Keratinocyte (primary cell): ENCODE measurements around the gene MGAT2. TPM values are rescaled to one million over a fixed set of nuclear protein-coding genes. Genes with fewer than 3 reads are reported as not detected.

ENCODE experiments used
- DNase-seq: peaks from one replicate; pipeline ENCODE4 v3.0.0-alpha.2; 2011; ENCODE audit warnings: low read depth, missing footprints, low spot score
- FAIRE-seq: peaks from 2 replicates; lab custom pipeline; 2011; peaks lifted over from hg19 to GRCh38; lab: Jason Lieb, UNC
- H2AFZ ChIP-seq: 2 replicates; pipeline ENCODE4 v1.6.0; 2012; ENCODE audit warnings: low read length, control low read depth, inconsistent platforms; ENCODE audit not compliant: control insufficient read depth
- H3K27ac ChIP-seq: 2 replicates; pipeline ENCODE4 v1.5.1; 2011; ENCODE audit warnings: low read length; ENCODE audit not compliant: control insufficient read depth, insufficient read depth
- H3K27me3 ChIP-seq: 3 replicates; pipeline ENCODE4 v1.6.0; 2011; ENCODE audit warnings: low read length; ENCODE audit not compliant: control insufficient read depth, insufficient read depth; ENCODE audit errors: extremely low read depth
- H3K36me3 ChIP-seq, 2 experiments: 2 replicates in 1 of 2; 3 replicates in 1 of 2; pipeline ENCODE4 v1.5.1; 2011; ENCODE audit warnings: low read length in 2 of 2, mild to moderate bottlenecking in 1 of 2; ENCODE audit not compliant: control insufficient read depth in 2 of 2, insufficient read depth in 2 of 2; ENCODE audit errors: extremely low read depth in 1 of 2
- H3K4me1 ChIP-seq: 3 replicates; pipeline ENCODE4 v1.5.1; 2011; ENCODE audit warnings: low read length; ENCODE audit not compliant: control insufficient read depth, insufficient read depth; ENCODE audit errors: extremely low read depth
- H3K4me2 ChIP-seq: 3 replicates; pipeline ENCODE4 v1.6.0; 2011; ENCODE audit warnings: low read depth, low read length; ENCODE audit not compliant: control insufficient read depth, insufficient read depth; ENCODE audit errors: extremely low read depth
- H3K4me3 ChIP-seq, 3 experiments: fragments of 200-600 bp in 1 of 3; sonication (generic) in 1 of 3; 2 replicates in 2 of 3; 3 replicates in 1 of 3; pipeline ENCODE4 v1.5.1; 2011 to 2016; ENCODE audit warnings: low read length in 3 of 3, mild to moderate bottlenecking in 3 of 3, control low read depth in 2 of 3, inconsistent platforms in 1 of 3, low read depth in 1 of 3, mixed read lengths in 1 of 3, mixed run types in 1 of 3, moderate library complexity in 1 of 3; ENCODE audit not compliant: control insufficient read depth in 2 of 3, insufficient read depth in 2 of 3; ENCODE audit errors: extremely low read depth in 1 of 3
- H3K79me2 ChIP-seq: 2 replicates; pipeline ENCODE4 v1.6.0; 2012; ENCODE audit warnings: low read length; ENCODE audit not compliant: control insufficient read depth, insufficient read depth
- H3K9ac ChIP-seq: 3 replicates; pipeline ENCODE4 v1.6.0; 2011; ENCODE audit warnings: low read length; ENCODE audit not compliant: control insufficient read depth, insufficient read depth; ENCODE audit errors: extremely low read depth
- H3K9me1 ChIP-seq: 3 replicates; pipeline ENCODE4 v1.6.0; 2011; ENCODE audit warnings: low read length; ENCODE audit not compliant: control insufficient read depth, insufficient read depth; ENCODE audit errors: extremely low read depth
- H3K9me3 ChIP-seq: 2 replicates; pipeline ENCODE4 v1.5.1; 2012; ENCODE audit warnings: low read depth, low read length; ENCODE audit not compliant: control insufficient read depth
- H4K20me1 ChIP-seq: 3 replicates; pipeline ENCODE4 v1.6.0; 2011; ENCODE audit warnings: low read length; ENCODE audit not compliant: control insufficient read depth, insufficient read depth; ENCODE audit errors: extremely low read depth
- EZH2 ChIP-seq: IDR thresholded peaks from one replicate; pipeline ENCODE4 v1.6.1; 2012; ENCODE audit warnings: inconsistent platforms, mild to moderate bottlenecking, low read length, moderate library complexity
- dilution Hi-C: fragments of 300-500 bp; cut with MboI; formaldehyde crosslinking; loops from one replicate; pipeline ENCODE4 v1.7.0; 2020; ENCODE audit warnings: low sequenced_read_pairs; ENCODE audit not compliant: extremely low pct_ligation_motif_present
- polyA minus RNA-seq, 3 experiments: library from RNA; depleted of rRNA, polyadenylated mRNA; stranded (reverse); fragments of >200 nt; gene quantifications; 1 replicate in 1 of 3; 2 replicates in 1 of 3; 3 replicates in 1 of 3; pipeline ENCODE4 v1.2.3, GENCODE V29; 2011
- polyA plus RNA-seq, 5 experiments: library from polyadenylated mRNA; depleted of rRNA in 3 of 5; stranded (reverse) in 3 of 5; stranded (forward) in 1 of 5; unstranded in 1 of 5; fragments of >200 nt; gene quantifications; 1 replicate in 1 of 5; 2 replicates in 3 of 5; 3 replicates in 1 of 5; pipeline versions ENCODE4 v1.2.1 to v1.2.3, GENCODE V29; 2011 to 2012; ENCODE audit warnings: missing spikeins in 2 of 5, low read depth in 1 of 5, low replicate concordance in 1 of 5
- TF ChIP-seq, protein P1 (sequence below), 3 experiments: IDR thresholded peaks in 1 of 3; conservative IDR thresholded peaks in 1 of 3; optimal IDR thresholded peaks in 1 of 3; 2 replicates in 2 of 3; 3 replicates in 1 of 3; pipeline versions ENCODE3 to v1.5.1; 2011; ENCODE audit warnings: low read length in 3 of 3, mild to moderate bottlenecking in 3 of 3, moderate library complexity in 2 of 3, control low read depth in 1 of 3, inconsistent platforms in 1 of 3; ENCODE audit not compliant: insufficient read depth in 2 of 3; ENCODE audit errors: extremely low read depth in 1 of 3

MGAT2 gene
- 20.7 to 27.9 TPM (median 24.0 TPM) in 3 replicates for polyA plus RNA-seq
- 5.4 TPM for polyA plus RNA-seq (2011; ENCODE audit: low read depth)
- 16.4 and 24.0 TPM in 2 replicates for polyA plus RNA-seq (2011; cell fraction: cytosol; rRNA removed)
- polyA plus RNA-seq (2011; cell fraction: nucleus; rRNA removed) = 22.6 and 25.3 TPM in 2 replicates
- polyA plus RNA-seq (2012; ENCODE audit: low replicate concordance) = 6.4 and 26.0 TPM in 2 replicates
- polyA minus RNA-seq = 6.5 to 20.8 TPM (median 17.6 TPM) in 3 replicates
- polyA minus RNA-seq (2011; cell fraction: cytosol; rRNA and poly(A)+ RNA removed) = 27.8 TPM
- 18.5 and 23.4 TPM in 2 replicates for polyA minus RNA-seq (2011; cell fraction: nucleus; rRNA and poly(A)+ RNA removed)

DNA sequence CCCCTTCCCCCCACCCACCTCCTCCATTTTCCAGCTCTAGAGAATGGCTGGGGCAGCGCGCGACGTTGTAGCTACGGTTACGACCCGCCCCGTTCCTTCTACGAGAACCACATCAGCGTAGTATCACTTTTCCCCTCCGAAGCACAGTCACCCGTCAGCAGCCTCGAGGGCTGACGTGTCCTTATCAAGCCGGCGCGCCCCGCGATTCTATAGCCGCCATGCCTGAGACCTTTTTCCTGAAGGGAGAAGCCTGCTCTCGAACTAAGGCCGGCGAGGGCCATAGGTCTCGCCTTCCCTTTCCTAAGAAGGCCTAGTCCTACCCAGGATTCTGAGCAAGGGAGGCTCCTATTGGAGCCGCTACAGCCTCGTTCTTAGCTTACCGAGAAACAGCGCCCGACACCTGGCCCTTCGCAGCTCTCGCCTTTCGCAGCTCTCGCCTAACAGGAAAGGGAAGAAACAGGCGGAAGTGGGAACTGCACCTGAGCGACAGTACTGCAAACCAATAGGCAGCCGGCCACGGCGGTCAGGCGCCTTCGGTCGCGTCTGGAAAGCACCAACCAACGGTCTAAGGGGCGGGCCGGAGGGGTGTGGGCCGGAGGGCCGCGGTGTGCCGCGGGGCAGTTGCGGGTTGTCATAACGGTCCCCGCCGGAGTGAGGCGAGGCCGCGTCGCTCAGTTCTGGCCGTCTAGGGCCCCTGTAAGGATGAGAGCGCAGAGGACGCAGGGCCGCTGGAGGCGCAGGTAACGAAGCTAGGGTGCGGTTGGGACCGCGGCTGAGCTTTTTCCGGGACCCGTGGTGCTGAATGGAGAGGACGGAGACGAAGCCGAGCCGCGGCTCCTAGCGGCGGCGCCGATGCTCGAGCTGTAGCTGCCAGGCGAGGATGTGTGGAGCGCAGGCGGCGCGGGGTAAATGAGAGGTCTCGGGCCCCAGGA is at the start of gene MGAT2, which contains the start of gene RPL36AL:
MGAT2 (plus strand) TSS at position 618 of the 932 bp plus-strand sequence. CDS start 470 bp downstream, outside the sequence.
RPL36AL (minus strand) TSS at position 445 of the 932 bp plus-strand sequence. CDS start 1,522 bp downstream, outside the sequence.
- Histone ChIP-seq H3K4me3 (peak within 1 kb of the TSS; percentile 77 to 100 (median 100)), H3K27me3 (no peaks in the 10 kb centered on the region), H2AFZ (peak within 1 kb of the TSS; percentile 83), H4K20me1 (peaks cover 7% of the 10 kb centered on the region), H3K4me2 (peak within 1 kb of the TSS; percentile 100), H3K9me1 (no peaks in the 10 kb centered on the region), H3K27ac (peak within 1 kb of the TSS; percentile 99), H3K4me1 (peaks cover 50% of the 10 kb centered on the region), H3K36me3 (peaks cover 2 to 9% of the 10 kb centered on the region in 2 experiments), H3K9me3 (no peaks in the 10 kb centered on the region), H3K79me2 (peaks cover 58% of the 10 kb centered on the region), H3K9ac (peak within 1 kb of the TSS; percentile 100)
- dilution Hi-C loops = no loop called here
- DNase-seq = peak; percentile 71
- FAIRE-seq = peak; percentile 26
- TF ChIP-seq EZH2 = no peak
- TF ChIP-seq, protein P1, sequence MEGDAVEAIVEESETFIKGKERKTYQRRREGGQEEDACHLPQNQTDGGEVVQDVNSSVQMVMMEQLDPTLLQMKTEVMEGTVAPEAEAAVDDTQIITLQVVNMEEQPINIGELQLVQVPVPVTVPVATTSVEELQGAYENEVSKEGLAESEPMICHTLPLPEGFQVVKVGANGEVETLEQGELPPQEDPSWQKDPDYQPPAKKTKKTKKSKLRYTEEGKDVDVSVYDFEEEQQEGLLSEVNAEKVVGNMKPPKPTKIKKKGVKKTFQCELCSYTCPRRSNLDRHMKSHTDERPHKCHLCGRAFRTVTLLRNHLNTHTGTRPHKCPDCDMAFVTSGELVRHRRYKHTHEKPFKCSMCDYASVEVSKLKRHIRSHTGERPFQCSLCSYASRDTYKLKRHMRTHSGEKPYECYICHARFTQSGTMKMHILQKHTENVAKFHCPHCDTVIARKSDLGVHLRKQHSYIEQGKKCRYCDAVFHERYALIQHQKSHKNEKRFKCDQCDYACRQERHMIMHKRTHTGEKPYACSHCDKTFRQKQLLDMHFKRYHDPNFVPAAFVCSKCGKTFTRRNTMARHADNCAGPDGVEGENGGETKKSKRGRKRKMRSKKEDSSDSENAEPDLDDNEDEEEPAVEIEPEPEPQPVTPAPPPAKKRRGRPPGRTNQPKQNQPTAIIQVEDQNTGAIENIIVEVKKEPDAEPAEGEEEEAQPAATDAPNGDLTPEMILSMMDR (optimal IDR thresholded peaks at IDR 0.05 in 1 of 3, IDR thresholded peaks at IDR 0.05 in 1 of 3, conservative IDR thresholded peaks at IDR 0.05 in 1 of 3; ENCODE audit: extremely low read depth in 1 of 3, insufficient read depth in 2 of 3, low read length in 3 of 3) = peak in 2 of 3 experiments; percentile 7 to 53

DNA sequence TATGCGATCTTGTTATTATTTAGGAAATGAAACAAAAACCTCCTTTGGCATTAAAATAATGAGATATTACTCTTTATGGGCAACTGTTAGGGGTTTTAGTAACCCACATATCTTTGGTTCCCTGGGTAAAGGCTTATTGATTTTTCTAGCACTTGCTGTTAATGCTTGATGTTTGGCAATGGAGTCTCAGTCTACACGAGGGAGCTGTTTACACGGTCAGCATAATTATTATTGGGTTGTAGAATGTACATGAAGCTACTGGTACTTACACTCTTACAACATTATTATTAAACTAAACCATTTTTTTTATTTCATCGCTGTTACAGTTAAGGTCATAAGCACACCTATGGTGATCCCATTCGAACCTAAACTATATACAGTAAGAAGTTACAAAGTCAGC is 46.6 kb upstream of the MGAT2 start:
- H3K79me2 ChIP-seq = no peaks in the 10 kb centered on the region
- FAIRE-seq (no peak), DNase-seq (no peak)
- no peak overlapping the region for H3K4me3 ChIP-seq
- H3K27me3 ChIP-seq = no peaks in the 10 kb centered on the region
- H3K36me3 ChIP-seq = peaks cover 4 to 14% of the 10 kb centered on the region in 2 experiments
- TF ChIP-seq EZH2 = no peak
- TF ChIP-seq, protein P1 (optimal IDR thresholded peaks at IDR 0.05 in 1 of 3, IDR thresholded peaks at IDR 0.05 in 1 of 3, conservative IDR thresholded peaks at IDR 0.05 in 1 of 3; ENCODE audit: extremely low read depth in 1 of 3, insufficient read depth in 2 of 3, low read length in 3 of 3) = no peak
- H2AFZ ChIP-seq = no peak overlapping the region
- no peaks in the 10 kb centered on the region for H3K9me3 ChIP-seq
- H4K20me1 ChIP-seq = no peaks in the 10 kb centered on the region
- no peaks in the 10 kb centered on the region for H3K4me1 ChIP-seq
- no peak overlapping the region for H3K27ac ChIP-seq
- H3K4me2 ChIP-seq = no peak overlapping the region
- H3K9ac ChIP-seq = no peak overlapping the region
- dilution Hi-C loops = no loop called here
- no peaks in the 10 kb centered on the region for H3K9me1 ChIP-seq
